Neural crest cell (in vitro differentiated cells): ENCODE results near the gene WBP11. TPM values are rescaled to one million over a fixed set of nuclear protein-coding genes. Genes with fewer than 3 reads are reported as not detected.

ENCODE experiments used
- DNase-seq: peaks from one replicate; pipeline ENCODE4 v3.0.0; 2021; ENCODE audit warnings: low read depth, mixed read lengths, low spot score
- H3K27ac Mint-ChIP-seq: one replicate; pipeline ENCODE4 v1.8.0; 2021; ENCODE audit warnings: mild to moderate bottlenecking, mixed read lengths; ENCODE audit not compliant: unreplicated experiment
- H3K27me3 Mint-ChIP-seq: 2 replicates; pipeline ENCODE4 v1.8.0; 2021; ENCODE audit warnings: low read depth, mild to moderate bottlenecking, mixed read lengths
- H3K36me3 Mint-ChIP-seq: 2 replicates; pipeline ENCODE4 v1.8.0; 2021; ENCODE audit warnings: low read depth, mild to moderate bottlenecking, mixed read lengths
- H3K4me1 Mint-ChIP-seq: 2 replicates; pipeline ENCODE4 v1.8.0; 2021; ENCODE audit warnings: mixed read lengths
- H3K4me3 Mint-ChIP-seq: one replicate; pipeline ENCODE4 v1.8.0; 2021; ENCODE audit warnings: mild to moderate bottlenecking, mixed read lengths
- H3K9me3 Mint-ChIP-seq: 2 replicates; pipeline ENCODE4 v1.8.0; 2021; ENCODE audit warnings: mixed read lengths
- CTCF ChIP-seq: fragments of 200-600 bp; sonication (generic); conservative IDR thresholded peaks from 2 replicates; pipeline ENCODE4 v1.5.0; 2021; ENCODE audit warnings: antibody characterized with exemption, mild to moderate bottlenecking
- long read RNA-seq: library from polyadenylated mRNA; unstranded; transcript quantifications from one replicate; pipeline ENCODE4 v2.0.0, GENCODE V29; 2020
- total RNA-seq: library from RNA; stranded (reverse); gene quantifications from 2 replicates; pipeline ENCODE4 v1.2.1, GENCODE V29; 2021

Gene WBP11
- total RNA-seq, result 101 and 109 TPM in 2 replicates
- long read RNA-seq, partial matches to known transcripts, result 20 of 26 reads
- long read RNA-seq, other reads (novel, unspliced or antisense), result 5 of 26 reads

- Mint-ChIP-seq H3K4me3 (no peak within 1 kb of the TSS), H3K27me3 (no peaks in the 10 kb centered on the region), H3K36me3 (peaks cover 3% of the 10 kb centered on the region), H3K27ac (no peak within 1 kb of the TSS), H3K4me1 (peaks cover 10% of the 10 kb centered on the region), H3K9me3 (no peaks in the 10 kb centered on the region)
- no peak for TF ChIP-seq CTCF
- DNase-seq, result peak; percentile 75
Observed at GRCh38 chr12:14803011-14803829, at the start of gene WBP11, which contains the start of gene C12orf60. WBP11 (minus strand) TSS chr12:14803478; CDS start chr12:14801383, 2,095 bp downstream. C12orf60 (plus strand) TSS chr12:14803670; CDS start chr12:14822936, 19,266 bp downstream.

DNA sequence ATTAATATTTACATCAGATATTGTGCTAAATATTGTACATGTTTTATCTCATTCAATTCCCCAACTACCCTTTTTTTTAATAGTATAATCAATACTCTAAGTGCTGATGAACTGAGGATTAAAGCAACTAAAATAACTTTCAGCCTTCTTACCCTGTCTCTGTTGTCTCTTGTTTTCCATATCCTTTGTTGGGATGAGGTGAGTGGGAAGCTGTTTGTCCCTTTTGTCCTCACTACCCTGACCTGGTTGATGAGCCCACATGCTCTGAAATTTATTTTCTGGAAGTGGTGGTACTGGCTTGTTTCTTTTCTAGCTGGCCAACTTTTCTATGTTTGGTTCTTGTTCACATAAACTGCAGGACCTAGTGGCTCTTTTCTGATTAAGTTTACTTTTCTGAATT is 49.6 kb upstream of the WBP11 start:
- peaks cover 13% of the 10 kb centered on the region for H3K9me3 Mint-ChIP-seq
- peaks cover 10% of the 10 kb centered on the region for H3K36me3 Mint-ChIP-seq
- H3K4me3 Mint-ChIP-seq, result no peak overlapping the region
- no peak for DNase-seq
- H3K27ac Mint-ChIP-seq, result no peak overlapping the region
- TF ChIP-seq CTCF, result no peak
- H3K27me3 Mint-ChIP-seq, result no peaks in the 10 kb centered on the region
- peaks cover 37% of the 10 kb centered on the region for H3K4me1 Mint-ChIP-seq

DNA sequence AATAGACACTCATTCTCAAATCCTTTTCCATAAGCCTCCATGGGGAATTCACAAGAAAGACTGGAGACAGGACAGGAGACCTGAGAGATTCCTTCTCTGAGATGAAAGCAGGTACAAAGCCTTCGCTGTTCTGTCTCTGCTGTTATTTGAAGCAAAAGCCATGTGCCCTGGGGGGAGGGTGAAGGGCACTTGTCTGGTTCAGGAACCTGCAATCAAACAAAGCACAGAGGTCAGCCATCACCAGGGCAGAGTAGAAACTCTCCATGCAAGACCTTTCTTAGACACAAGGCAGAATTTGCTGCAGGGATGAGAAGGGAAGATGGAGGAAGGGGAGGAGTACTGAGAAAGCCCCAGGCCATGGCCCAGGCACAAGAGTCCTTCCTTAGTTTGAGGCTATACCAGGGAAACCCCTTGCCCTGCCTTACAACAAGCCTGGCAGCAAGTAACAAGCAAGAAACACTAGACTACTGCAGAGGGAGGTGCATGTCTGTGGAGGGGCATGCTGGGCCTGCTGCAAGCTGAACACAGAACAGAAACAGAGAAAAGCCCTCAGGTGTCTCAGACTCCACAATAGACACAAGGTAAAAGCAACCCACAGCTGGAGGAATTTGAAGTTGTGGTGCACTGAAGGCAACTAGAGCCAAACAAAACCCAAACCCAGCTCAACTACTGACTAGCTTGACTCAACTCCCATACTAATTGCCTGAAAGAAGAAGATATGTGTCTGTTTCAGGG is 47.8 kb upstream of the WBP11 start:
- H3K4me3 Mint-ChIP-seq, result no peak overlapping the region
- H3K36me3 Mint-ChIP-seq, result peaks cover 2% of the 10 kb centered on the region
- H3K4me1 Mint-ChIP-seq, result peaks cover 44% of the 10 kb centered on the region
- no peaks in the 10 kb centered on the region for H3K27me3 Mint-ChIP-seq
- no peak overlapping the region for H3K27ac Mint-ChIP-seq
- peak; percentile 21 for DNase-seq
- TF ChIP-seq CTCF, result no peak
- H3K9me3 Mint-ChIP-seq, result peaks cover under 1% of the 10 kb centered on the region

DNA sequence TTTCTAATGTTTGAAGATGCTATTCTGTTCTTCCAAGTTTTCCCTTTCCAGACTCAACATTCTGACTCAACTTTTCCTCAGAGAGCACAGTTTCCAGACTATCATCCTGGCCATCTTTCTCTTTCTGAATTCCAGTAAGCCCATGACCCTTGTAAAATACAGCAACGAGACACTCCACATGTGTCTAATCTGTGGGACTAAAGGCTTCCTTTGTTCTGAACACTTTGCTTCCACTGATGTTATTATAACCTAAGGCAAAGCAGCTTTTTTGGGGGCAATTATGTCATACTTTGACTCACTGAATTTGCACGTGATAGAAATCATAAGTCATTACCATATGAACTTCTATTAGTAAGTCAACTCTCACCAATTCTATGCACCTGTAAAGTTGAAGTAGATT is 46.4 kb upstream of the WBP11 start:
- Mint-ChIP-seq H3K36me3 (no peaks in the 10 kb centered on the region), H3K27ac (peak overlapping the region; percentile 70), H3K4me1 (peaks cover 44% of the 10 kb centered on the region), H3K27me3 (no peaks in the 10 kb centered on the region), H3K9me3 (no peaks in the 10 kb centered on the region), H3K4me3 (no peak overlapping the region)
- no peak for TF ChIP-seq CTCF
- no peak for DNase-seq

- Mint-ChIP-seq H3K4me3 (no peak overlapping the region), H3K9me3 (no peaks in the 10 kb centered on the region), H3K4me1 (peaks cover 35% of the 10 kb centered on the region), H3K36me3 (no peaks in the 10 kb centered on the region), H3K27me3 (no peaks in the 10 kb centered on the region), H3K27ac (no peak overlapping the region)
- TF ChIP-seq CTCF, result no peak
- DNase-seq, result no peak
Observed at GRCh38 chr12:14846876-14847580, 43.8 kb upstream of the WBP11 start.
